ENCODE data around the gene HRAS. TPM values are rescaled to one million over a fixed set of nuclear protein-coding genes. Genes with fewer than 3 reads are reported as not detected.
A peak's percentile ranks its signal among the peaks of the same experiment; 100 is the strongest.

HRAS gene
- total and polyA plus RNA-seq, 4 donors = 4.7 to 17.4 (median 10.9) TPM

- Histone ChIP-seq H3K36me3 (ENCODE audit: control insufficient read depth in 4 of 4, insufficient read depth in 3 of 4, low read depth in 1 of 4, low read length in 3 of 4) (peaks cover 0 to 11% (median 6%) of the 10 kb centered on the region in 4 donors), H3K9ac (ENCODE audit: low read depth in 1 of 2, low read length in 2 of 2) (no peak overlapping the region), H3K27me3 (ENCODE audit: control insufficient read depth in 4 of 4, insufficient read depth in 4 of 4, low read length in 3 of 4) (no peaks in the 10 kb centered on the region), H3K4me3 (ENCODE audit: low read depth in 1 of 3, low read length in 3 of 3) (no peak overlapping the region), H3K27ac (ENCODE audit: low read depth in 1 of 2, low read length in 2 of 2) (no peak overlapping the region), H3K9me3 (ENCODE audit: control insufficient read depth in 4 of 4, low read length in 3 of 4) (no peaks in the 10 kb centered on the region), H3K4me1 (ENCODE audit: control insufficient read depth in 4 of 4, insufficient read depth in 4 of 4, low read length in 3 of 4) (peaks cover 5 to 20% (median 14%) of the 10 kb centered on the region in 4 donors)
- 94% methylated on average over 28 of the region's 28 CpGs for WGBS
- peak; percentile 30 for DNase-seq (ENCODE audit: low spot score)
- no peak for TF ChIP-seq YY1 (IDR thresholded peaks at IDR 0.05)
- no peak for TF ChIP-seq HNF4G (IDR thresholded peaks at IDR 0.05)
- TF ChIP-seq GABPA (IDR thresholded peaks at IDR 0.05 in 1 of 2, conservative IDR thresholded peaks at IDR 0.05 in 1 of 2) = no peak
- TF ChIP-seq EGR1 (IDR thresholded peaks at IDR 0.05; ENCODE audit: low read depth in 2 of 2) = no peak
- TF ChIP-seq REST (IDR thresholded peaks at IDR 0.05) = no peak
- no peak for TF ChIP-seq RAD21 (IDR thresholded peaks at IDR 0.05)
- no peak for TF ChIP-seq CTCF (IDR thresholded peaks at IDR 0.05; ENCODE audit: low read depth, low read length, missing input control)
- no peak for TF ChIP-seq JUND (IDR thresholded peaks at IDR 0.05)
- TF ChIP-seq SP1 (IDR thresholded peaks at IDR 0.05) = no peak
- TF ChIP-seq, protein P1, sequence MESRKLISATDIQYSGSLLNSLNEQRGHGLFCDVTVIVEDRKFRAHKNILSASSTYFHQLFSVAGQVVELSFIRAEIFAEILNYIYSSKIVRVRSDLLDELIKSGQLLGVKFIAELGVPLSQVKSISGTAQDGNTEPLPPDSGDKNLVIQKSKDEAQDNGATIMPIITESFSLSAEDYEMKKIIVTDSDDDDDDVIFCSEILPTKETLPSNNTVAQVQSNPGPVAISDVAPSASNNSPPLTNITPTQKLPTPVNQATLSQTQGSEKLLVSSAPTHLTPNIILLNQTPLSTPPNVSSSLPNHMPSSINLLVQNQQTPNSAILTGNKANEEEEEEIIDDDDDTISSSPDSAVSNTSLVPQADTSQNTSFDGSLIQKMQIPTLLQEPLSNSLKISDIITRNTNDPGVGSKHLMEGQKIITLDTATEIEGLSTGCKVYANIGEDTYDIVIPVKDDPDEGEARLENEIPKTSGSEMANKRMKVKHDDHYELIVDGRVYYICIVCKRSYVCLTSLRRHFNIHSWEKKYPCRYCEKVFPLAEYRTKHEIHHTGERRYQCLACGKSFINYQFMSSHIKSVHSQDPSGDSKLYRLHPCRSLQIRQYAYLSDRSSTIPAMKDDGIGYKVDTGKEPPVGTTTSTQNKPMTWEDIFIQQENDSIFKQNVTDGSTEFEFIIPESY (IDR thresholded peaks at IDR 0.05) = no peak
- no peak for TF ChIP-seq NR2F2 (IDR thresholded peaks at IDR 0.05)
- TF ChIP-seq, protein P2, sequence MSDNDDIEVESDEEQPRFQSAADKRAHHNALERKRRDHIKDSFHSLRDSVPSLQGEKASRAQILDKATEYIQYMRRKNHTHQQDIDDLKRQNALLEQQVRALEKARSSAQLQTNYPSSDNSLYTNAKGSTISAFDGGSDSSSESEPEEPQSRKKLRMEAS (IDR thresholded peaks at IDR 0.05) = no peak
- no peak for TF ChIP-seq HNF4A (conservative IDR thresholded peaks at IDR 0.05)
- no peak for TF ChIP-seq RXRA (IDR thresholded peaks at IDR 0.05)
- no peak for TF ChIP-seq ATF3 (IDR thresholded peaks at IDR 0.05)
- no peak for TF ChIP-seq FOXA1 (IDR thresholded peaks at IDR 0.05)
- no peak for TF ChIP-seq TAF1 (conservative IDR thresholded peaks at IDR 0.05)
- no peak for TF ChIP-seq FOXA2 (IDR thresholded peaks at IDR 0.05)
These were observed 4.2 kb downstream of the HRAS start for GRCh38 chr11:530960-531831.

Measured in liver (tissue), 9 donors.